BLaER1 treated with 17β-estradiol and CSF1 and Interleukin-3, amounts not matched to agents 10 nM and 100 nM (cell line): ENCODE data around the gene CHURC1.

Experiments
- H3K27ac ChIP-seq, 11 experiments: shearing (Covaris generic); formaldehyde crosslinking; 2 replicates each; pipeline ENCODE4 v1.8.1; 2022
- H3K27me3 ChIP-seq, 11 experiments: shearing (Covaris generic); formaldehyde crosslinking; 2 replicates each; pipeline ENCODE4 v1.8.1; 2022
- H3K36me3 ChIP-seq, 11 experiments: shearing (Covaris generic); formaldehyde crosslinking; 2 replicates each; pipeline ENCODE4 v1.8.1; 2022
- H3K4me1 ChIP-seq, 10 experiments: shearing (Covaris generic); formaldehyde crosslinking; 2 replicates each; pipeline ENCODE4 v1.8.1; 2022
- H3K4me2 ChIP-seq, 11 experiments: shearing (Covaris generic); formaldehyde crosslinking; 2 replicates each; pipeline ENCODE4 v1.8.1; 2022
- H3K4me3 ChIP-seq, 10 experiments: shearing (Covaris generic); formaldehyde crosslinking; 2 replicates each; pipeline ENCODE4 v1.8.1; 2022
- H3K9ac ChIP-seq, 11 experiments: shearing (Covaris generic); formaldehyde crosslinking; 2 replicates each; pipeline ENCODE4 v1.8.1; 2022
- H3K9me3 ChIP-seq, 11 experiments: shearing (Covaris generic); formaldehyde crosslinking; replicated peaks in 1 of 11; 2 replicates each; pipeline ENCODE4 v1.8.1; 2022
- H4K20me1 ChIP-seq, 11 experiments: shearing (Covaris generic); formaldehyde crosslinking; 2 replicates each; pipeline ENCODE4 v1.8.1; 2022
- Cebpa-rat ChIP-seq, 11 experiments: shearing (Covaris generic); IDR thresholded peaks; 2 replicates each; pipeline ENCODE4 v1.8.1; 2022

Gene CHURC1

GRCh38 chr14:64954491-64955240 is 40.4 kb downstream of the CHURC1 start:
- no peak overlapping the region for H3K4me3 ChIP-seq
- TF ChIP-seq Cebpa-rat (IDR thresholded peaks at IDR 0.05), result no peak
- H3K9me3 ChIP-seq, result no peaks in the 10 kb centered on the region
- peaks cover 13 to 63% (median 38%) of the 10 kb centered on the region in 11 experiments; a peak in 21 of 22 replicates for H3K36me3 ChIP-seq
- H3K27ac ChIP-seq, result no peak overlapping the region
- peaks cover 0 to 35% (median 6%) of the 10 kb centered on the region in 11 experiments; a peak in 7 of 22 replicates for H4K20me1 ChIP-seq
- H3K4me1 ChIP-seq, result peaks cover 19 to 34% (median 25%) of the 10 kb centered on the region in 10 experiments
- H3K4me2 ChIP-seq, result 0 out of 22 replicates have a peak overlapping the region, but pooled peaks of 1 of the 11 experiments have one; percentile 65
- no peak overlapping the region for H3K9ac ChIP-seq
- H3K27me3 ChIP-seq, result no peaks in the 10 kb centered on the region

DNA sequence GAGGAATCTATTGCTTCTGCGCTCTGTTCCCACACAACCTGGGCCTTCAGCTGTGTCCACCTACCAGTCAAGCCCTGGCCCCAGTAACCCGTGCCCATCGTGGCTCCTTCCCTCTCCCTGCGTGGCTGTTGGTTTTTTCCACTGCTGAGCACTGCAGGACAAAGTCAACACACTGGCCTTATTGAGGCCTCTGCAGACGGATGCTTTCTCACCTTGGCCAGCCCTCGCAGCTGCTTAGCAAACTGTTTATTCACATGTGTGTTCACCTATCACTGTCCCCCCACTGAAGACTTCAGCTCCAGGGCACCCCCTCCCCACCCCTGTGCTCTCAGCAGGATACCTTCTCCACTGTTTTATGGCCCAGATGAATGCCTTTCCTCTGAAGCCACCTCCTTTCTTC is 41.0 kb downstream of the CHURC1 start:
- no peak overlapping the region for H3K27ac ChIP-seq
- peaks cover 19 to 39% (median 28%) of the 10 kb centered on the region in 10 experiments for H3K4me1 ChIP-seq
- H3K9ac ChIP-seq, result no peak overlapping the region
- peaks cover 10 to 57% (median 31%) of the 10 kb centered on the region in 11 experiments; a peak in 20 of 22 replicates for H3K36me3 ChIP-seq
- H3K9me3 ChIP-seq, result no peaks in the 10 kb centered on the region
- peaks cover 0 to 35% (median 6%) of the 10 kb centered on the region in 11 experiments; a peak in 7 of 22 replicates for H4K20me1 ChIP-seq
- H3K27me3 ChIP-seq, result no peaks in the 10 kb centered on the region
- no peak overlapping the region for H3K4me3 ChIP-seq
- H3K4me2 ChIP-seq, result no peak overlapping the region
- no peak for TF ChIP-seq Cebpa-rat (IDR thresholded peaks at IDR 0.05)

GRCh38 chr14:64956697-64957406 is 42.6 kb downstream of the CHURC1 start:
- Histone ChIP-seq H3K4me3 (no peak overlapping the region), H4K20me1 (peaks cover 0 to 27% (median 11%) of the 10 kb centered on the region in 11 experiments; a peak in 7 of 22 replicates), H3K4me1 (peaks cover 14 to 49% (median 36%) of the 10 kb centered on the region in 10 experiments), H3K27me3 (no peaks in the 10 kb centered on the region), H3K9ac (no peak overlapping the region), H3K4me2 (no peak overlapping the region), H3K27ac (no peak overlapping the region), H3K36me3 (peaks cover 0 to 41% (median 19%) of the 10 kb centered on the region in 11 experiments; a peak in 15 of 22 replicates), H3K9me3 (no peaks in the 10 kb centered on the region)
- no peak for TF ChIP-seq Cebpa-rat (IDR thresholded peaks at IDR 0.05)

DNA sequence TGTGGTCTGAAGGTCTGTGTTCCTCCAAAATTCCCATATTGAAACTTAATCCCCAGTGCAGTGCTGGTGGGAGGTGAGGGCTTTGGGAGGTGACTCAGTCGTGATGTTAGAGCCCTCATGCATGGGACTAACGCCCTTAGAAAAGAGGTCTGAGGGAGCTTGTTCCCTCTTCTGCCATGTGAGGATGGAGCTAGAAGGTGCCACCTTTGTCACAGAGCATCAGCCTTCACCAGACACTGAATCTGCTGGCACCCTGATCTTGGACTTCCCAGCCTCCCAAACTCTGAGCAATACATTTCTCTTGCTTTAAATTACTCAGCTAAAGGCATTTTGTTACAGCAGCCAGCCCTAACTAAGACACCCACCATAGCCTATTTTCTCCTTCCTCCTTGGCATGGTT is 43.9 kb downstream of the CHURC1 start:
- Histone ChIP-seq H3K27ac (no peak overlapping the region), H4K20me1 (peaks cover 0 to 22% (median 7%) of the 10 kb centered on the region in 11 experiments; a peak in 7 of 22 replicates), H3K27me3 (no peaks in the 10 kb centered on the region), H3K4me2 (no peak overlapping the region), H3K4me3 (no peak overlapping the region), H3K9ac (no peak overlapping the region), H3K4me1 (peaks cover 2 to 44% (median 25%) of the 10 kb centered on the region in 10 experiments; a peak in 19 of 20 replicates), H3K9me3 (no peaks in the 10 kb centered on the region), H3K36me3 (peaks cover 0 to 40% (median 16%) of the 10 kb centered on the region in 11 experiments; a peak in 11 of 22 replicates)
- TF ChIP-seq Cebpa-rat (IDR thresholded peaks at IDR 0.05), result no peak

- H3K4me1 ChIP-seq, result peaks cover 6 to 44% (median 25%) of the 10 kb centered on the region in 10 experiments; a peak in 19 of 20 replicates
- H3K9me3 ChIP-seq, result no peaks in the 10 kb centered on the region
Observed at GRCh38 chr14:64958743-64959142, 44.5 kb downstream of the CHURC1 start.

GRCh38 chr14:64960762-64961276 is 46.6 kb downstream of the CHURC1 start:
- TF ChIP-seq Cebpa-rat (IDR thresholded peaks at IDR 0.05), result no peak
- Histone ChIP-seq H3K27me3 (no peaks in the 10 kb centered on the region), H3K9ac (no peak overlapping the region), H3K27ac (no peak overlapping the region), H3K9me3 (no peaks in the 10 kb centered on the region), H3K4me2 (peak overlapping the region in 8 of 11 experiments; percentile 16 to 67 (median 54); a peak in 16 of 22 replicates), H3K4me1 (peaks cover 16 to 48% (median 32%) of the 10 kb centered on the region in 10 experiments), H4K20me1 (peaks cover 0 to 27% (median 5%) of the 10 kb centered on the region in 11 experiments; a peak in 3 of 22 replicates), H3K36me3 (peaks cover 0 to 25% (median 9%) of the 10 kb centered on the region in 11 experiments; a peak in 10 of 22 replicates), H3K4me3 (no peak overlapping the region)

More at GRCh38 chr14:64958743-64959142, 44.5 kb downstream of the CHURC1 start:
- Histone ChIP-seq H4K20me1 (peaks cover 0 to 22% (median 6%) of the 10 kb centered on the region in 11 experiments; a peak in 6 of 22 replicates), H3K27ac (no peak overlapping the region), H3K36me3 (peaks cover 0 to 40% (median 16%) of the 10 kb centered on the region in 11 experiments; a peak in 12 of 22 replicates), H3K4me3 (no peak overlapping the region), H3K4me2 (no peak overlapping the region), H3K27me3 (no peaks in the 10 kb centered on the region), H3K9ac (no peak overlapping the region)
- no peak for TF ChIP-seq Cebpa-rat (IDR thresholded peaks at IDR 0.05)

- peaks cover 20 to 76% (median 56%) of the 10 kb centered on the region in 10 experiments for H3K4me1 ChIP-seq
- peaks cover 0 to 4% (median 3%) of the 10 kb centered on the region in 11 experiments; a peak in 3 of 22 replicates for H3K36me3 ChIP-seq
- no peaks in the 10 kb centered on the region for H3K9me3 ChIP-seq
- no peak overlapping the region for H3K9ac ChIP-seq
- peaks cover 0 to 22% (median 5%) of the 10 kb centered on the region in 11 experiments; a peak in 4 of 22 replicates for H4K20me1 ChIP-seq
- H3K4me2 ChIP-seq, result peak overlapping the region in 10 of 11 experiments; percentile 14 to 42 (median 26); a peak in 13 of 22 replicates
- no peak for TF ChIP-seq Cebpa-rat (IDR thresholded peaks at IDR 0.05)
- no peak overlapping the region for H3K4me3 ChIP-seq
- H3K27ac ChIP-seq, result no peak overlapping the region
- no peaks in the 10 kb centered on the region for H3K27me3 ChIP-seq
Observed at GRCh38 chr14:64963611-64964010, 49.4 kb downstream of the CHURC1 start.

DNA sequence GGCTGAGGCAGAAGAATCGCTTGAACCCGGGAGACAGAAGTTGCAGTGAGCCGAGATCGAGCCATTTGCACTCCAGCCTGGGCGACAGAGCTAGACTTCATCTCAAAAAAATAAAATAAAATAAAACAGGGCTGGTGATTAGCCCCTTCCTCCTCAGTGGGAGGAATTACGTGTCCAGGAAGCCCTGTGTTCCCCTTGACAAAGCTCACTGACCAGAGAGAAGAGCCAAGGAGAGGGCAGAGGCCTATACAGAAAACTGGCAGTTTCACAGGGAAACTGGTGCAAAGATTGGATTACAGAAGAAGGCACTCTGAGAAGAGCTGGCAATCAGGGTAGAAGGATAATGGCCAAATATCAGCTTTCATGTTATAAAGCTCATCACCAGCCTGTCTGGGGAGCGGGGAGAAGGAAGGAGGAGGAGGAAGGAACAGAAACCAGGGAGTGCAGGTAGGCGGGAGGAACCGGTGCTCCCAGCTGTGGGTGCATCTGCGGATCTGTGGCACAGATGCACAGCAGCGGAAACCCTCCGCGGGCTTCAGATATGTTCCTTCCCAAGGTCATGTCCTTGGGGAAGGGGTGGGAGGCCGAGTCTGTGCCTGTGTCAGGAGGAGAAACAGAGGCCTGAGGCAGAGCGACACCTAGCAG is 51.2 kb downstream of the CHURC1 start:
- Histone ChIP-seq H3K36me3 (peaks cover 0 to 4% (median 0%) of the 10 kb centered on the region in 11 experiments; a peak in 3 of 22 replicates), H3K27ac (peak overlapping the region in 8 of 11 experiments; percentile 14 to 62 (median 37); a peak in 10 of 22 replicates), H3K4me2 (peak overlapping the region; percentile 61 to 82 (median 74)), H4K20me1 (peaks cover 0 to 23% (median 6%) of the 10 kb centered on the region in 11 experiments; a peak in 6 of 22 replicates), H3K9me3 (no peaks in the 10 kb centered on the region), H3K4me1 (peaks cover 26 to 86% (median 73%) of the 10 kb centered on the region in 10 experiments), H3K4me3 (no peak overlapping the region), H3K9ac (peak overlapping the region in 6 of 11 experiments; percentile 22 to 53 (median 39); a peak in 9 of 22 replicates), H3K27me3 (no peaks in the 10 kb centered on the region)
- no peak for TF ChIP-seq Cebpa-rat (IDR thresholded peaks at IDR 0.05)
